GM10847 (cell line): ENCODE measurements around the gene SMIM17.

Experiments used
- POLR2A ChIP-seq: IDR thresholded peaks from 2 replicates; pipeline ENCODE4 v1.6.1; 2011; ENCODE audit not compliant: insufficient read length; ENCODE audit errors: extremely low read depth

SMIM17 gene

DNA sequence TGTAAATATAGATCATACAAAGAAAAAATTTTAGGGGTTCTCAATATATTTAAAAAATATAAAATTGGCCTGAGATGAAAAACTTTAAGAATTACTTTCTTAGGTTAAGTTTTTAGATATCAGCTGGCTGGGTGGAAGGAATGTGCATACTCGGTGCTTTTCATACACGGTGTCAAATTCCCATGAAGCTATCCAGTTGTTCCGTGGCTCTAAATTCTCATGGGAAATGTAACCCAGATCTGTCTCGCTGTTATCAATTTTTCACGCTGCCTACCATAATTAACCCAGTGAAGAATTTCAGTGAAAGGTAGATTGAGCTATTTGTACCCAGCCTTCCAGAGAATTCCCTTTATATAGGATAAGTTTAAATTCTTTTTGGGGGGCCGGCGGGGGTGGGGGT lies 40.2 kb downstream of the SMIM17 start:
- TF ChIP-seq POLR2A = no peak

DNA sequence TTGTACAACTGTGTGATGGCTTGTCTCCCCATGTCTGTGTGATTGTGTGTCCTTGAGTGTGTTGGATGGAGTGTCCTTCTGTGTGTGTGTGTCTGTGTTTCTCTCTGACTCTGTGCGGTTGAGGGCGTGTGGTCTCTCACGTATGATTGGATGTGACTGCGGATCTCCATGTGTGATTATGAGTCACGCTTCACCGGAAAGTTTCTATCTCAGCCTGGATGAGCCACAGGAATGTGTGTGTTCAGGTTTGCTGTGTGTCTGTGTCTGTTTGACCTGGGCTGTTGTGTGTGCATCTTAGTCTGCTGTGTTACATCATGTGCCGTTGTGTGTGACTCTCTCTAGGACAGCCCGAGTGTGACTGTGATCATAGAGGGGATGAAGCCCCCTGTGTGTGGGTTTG lies 44.1 kb downstream of the SMIM17 start:
- TF ChIP-seq POLR2A = no peak

- no peak for TF ChIP-seq POLR2A
Observed at GRCh38 chr19:56689198-56689597, 46.2 kb downstream of the SMIM17 start.

GRCh38 chr19:56690670-56691069 lies 47.7 kb downstream of the SMIM17 start:
- no peak for TF ChIP-seq POLR2A

DNA sequence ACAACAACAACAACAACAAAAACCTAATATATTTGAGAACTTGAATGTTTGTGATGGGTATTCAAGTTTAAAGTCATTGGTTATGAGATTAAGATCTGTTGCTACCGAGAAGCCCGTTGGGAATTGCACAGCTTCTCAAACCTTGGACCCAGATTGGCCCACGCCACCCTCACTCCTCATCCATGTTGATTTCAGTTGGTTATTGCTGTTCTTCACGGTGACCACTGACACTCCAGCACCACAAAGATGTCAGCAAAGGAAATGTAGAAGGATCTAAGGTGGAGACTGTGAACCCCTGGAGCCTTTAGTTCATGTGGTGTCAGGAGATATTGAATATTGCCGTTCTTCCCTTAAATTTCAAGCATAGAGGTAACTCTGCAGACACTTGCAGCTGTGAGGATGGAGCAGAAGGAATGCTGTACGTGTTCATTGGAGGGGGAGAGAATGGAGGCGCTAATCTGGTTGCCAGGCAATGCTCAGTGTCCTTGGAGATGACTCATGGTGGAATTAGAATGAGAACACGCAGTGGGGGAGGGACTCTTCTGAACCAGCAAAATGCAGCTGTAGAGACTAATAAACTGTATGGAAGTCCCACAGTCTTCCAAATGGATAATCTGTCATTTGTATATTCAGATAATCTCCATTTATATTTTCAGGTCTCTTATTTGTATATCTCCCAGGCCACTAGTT lies 49.4 kb downstream of the SMIM17 start:
- no peak for TF ChIP-seq POLR2A

GRCh38 chr19:56699552-56699951 lies 56.6 kb downstream of the SMIM17 start:
- TF ChIP-seq POLR2A = no peak

DNA sequence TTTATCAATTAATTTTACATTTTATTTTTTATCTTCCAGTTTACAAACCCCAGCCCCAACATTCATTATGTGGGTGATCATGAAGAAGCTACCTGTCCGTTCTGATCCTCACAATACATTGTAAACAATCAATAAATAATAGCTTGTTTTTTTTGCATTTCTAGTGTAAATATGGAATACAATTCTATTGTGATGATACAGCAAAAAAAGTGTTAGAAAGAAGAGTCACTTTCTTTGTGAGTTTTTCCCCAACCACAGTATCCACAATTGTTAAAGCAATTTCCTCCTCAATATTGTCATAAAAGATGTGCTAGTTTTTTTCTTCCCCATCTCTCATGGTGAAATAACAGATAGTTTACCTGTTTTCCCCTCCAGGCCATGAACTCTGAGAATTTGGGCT lies 58.9 kb downstream of the SMIM17 start:
- TF ChIP-seq POLR2A = no peak

- TF ChIP-seq POLR2A = no peak
Observed at GRCh38 chr19:56705939-56706338, 63.0 kb downstream of the SMIM17 start.
